Smooth muscle cell (in vitro differentiated cells): Measurements from ENCODE around the gene ABCB11. TPM values are rescaled to one million over a fixed set of nuclear protein-coding genes. Genes with fewer than 3 reads are reported as not detected.

Experiments
- DNase-seq: peaks from one replicate; lab custom pipeline; 2025; ENCODE audit not compliant: unreplicated experiment; lab: John Stamatoyannopoulos, UW
- H2AFZ ChIP-seq: fragments of 200-600 bp; sonication (generic); 2 replicates; pipeline ENCODE4 v1.6.0; 2016; ENCODE audit warnings: antibody characterized with exemption, low read depth, mild to moderate bottlenecking
- H3F3A ChIP-seq: fragments of 200-600 bp; sonication (generic); 2 replicates; pipeline ENCODE4 v1.6.0; 2017; ENCODE audit warnings: antibody characterized with exemption, low read depth
- H3K27ac ChIP-seq: fragments of 200-600 bp; sonication (generic); 2 replicates; pipeline ENCODE4 v1.5.1; 2016; ENCODE audit warnings: low read depth, mild to moderate bottlenecking
- H3K27me3 ChIP-seq: fragments of 200-600 bp; sonication (generic); 2 replicates; pipeline ENCODE4 v1.6.1; 2016; ENCODE audit warnings: low read depth, mild to moderate bottlenecking
- H3K36me3 ChIP-seq: fragments of 200-600 bp; sonication (generic); 2 replicates; pipeline ENCODE4 v1.5.1; 2016; ENCODE audit warnings: low read depth
- H3K4me1 ChIP-seq: fragments of 200-600 bp; sonication (generic); 2 replicates; pipeline ENCODE4 v1.5.1; 2016; ENCODE audit warnings: low read depth
- H3K4me2 ChIP-seq: fragments of 200-600 bp; sonication (generic); 2 replicates; pipeline ENCODE4 v1.6.0; 2016; ENCODE audit warnings: mild to moderate bottlenecking
- H3K4me3 ChIP-seq: fragments of 200-600 bp; sonication (generic); 2 replicates; pipeline ENCODE4 v1.5.1; 2016; ENCODE audit warnings: mild to moderate bottlenecking
- H3K79me2 ChIP-seq: fragments of 200-600 bp; sonication (generic); 2 replicates; pipeline ENCODE4 v1.6.0; 2016; ENCODE audit warnings: low read depth, mild to moderate bottlenecking
- H3K9ac ChIP-seq: fragments of 200-600 bp; sonication (generic); 2 replicates; pipeline ENCODE4 v1.6.0; 2016; ENCODE audit warnings: low read depth
- H3K9me3 ChIP-seq: fragments of 200-600 bp; sonication (generic); replicated peaks from 2 replicates; pipeline ENCODE4 v1.5.1; 2016; ENCODE audit warnings: low read depth
- H4K20me1 ChIP-seq: fragments of 200-600 bp; sonication (generic); 2 replicates; pipeline ENCODE4 v1.6.0; 2016; ENCODE audit warnings: low read depth
- WGBS: methylation state at CpG from one replicate; pipeline ENCODE4 v1.1.7; 2016; ENCODE audit warnings: low lambda C conversion rate; 5-methylcytosine and 5-hydroxymethylcytosine counted together
- polyA plus RNA-seq: library from polyadenylated mRNA; unstranded; fragments of >200 nt; fragmentation: Nextera tagmentation; extraction: Ambion mirVana; gene quantifications from 2 replicates; pipeline ENCODE4 v1.2.1, GENCODE V29; 2016
- total RNA-seq: library from RNA; depleted of rRNA; stranded (reverse); fragments of >200 nt; gene quantifications from 2 replicates; pipeline ENCODE4 v1.2.3, GENCODE V29; 2014
- TF ChIP-seq, protein P1 (sequence below): fragments of 200-600 bp; sonication (generic); IDR thresholded peaks from 2 replicates; pipeline ENCODE4 v1.5.1; 2017; ENCODE audit warnings: borderline replicate concordance, mild to moderate bottlenecking, antibody characterized with exemption; ENCODE audit not compliant: insufficient read depth, poor library complexity, severe bottlenecking

ABCB11 gene
- total and polyA plus RNA-seq, 2 experiments from 2014 or later: 0.04 to 0.05 TPM

DNA sequence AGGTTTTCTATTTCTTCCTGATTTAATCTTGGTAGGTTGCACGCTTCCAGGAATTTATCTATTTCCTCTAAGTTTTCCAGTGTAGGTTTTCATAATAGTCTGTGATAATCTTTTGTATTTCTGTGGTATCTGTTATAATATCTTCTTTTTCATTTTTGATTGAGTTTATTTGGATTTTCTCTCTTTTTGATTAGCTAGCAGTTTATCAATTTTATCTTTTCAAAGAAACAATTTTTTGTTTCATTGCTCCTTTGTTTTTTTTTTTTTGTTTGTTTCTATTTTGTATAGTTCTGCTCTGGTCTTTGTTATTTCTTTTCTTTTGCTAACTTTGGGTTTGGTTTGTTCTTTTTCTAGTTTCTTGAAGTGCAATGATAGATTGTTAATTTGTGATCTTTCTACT is 78.7 kb downstream of the ABCB11 start:
- no peak overlapping the region for H3K4me3 ChIP-seq

DNA sequence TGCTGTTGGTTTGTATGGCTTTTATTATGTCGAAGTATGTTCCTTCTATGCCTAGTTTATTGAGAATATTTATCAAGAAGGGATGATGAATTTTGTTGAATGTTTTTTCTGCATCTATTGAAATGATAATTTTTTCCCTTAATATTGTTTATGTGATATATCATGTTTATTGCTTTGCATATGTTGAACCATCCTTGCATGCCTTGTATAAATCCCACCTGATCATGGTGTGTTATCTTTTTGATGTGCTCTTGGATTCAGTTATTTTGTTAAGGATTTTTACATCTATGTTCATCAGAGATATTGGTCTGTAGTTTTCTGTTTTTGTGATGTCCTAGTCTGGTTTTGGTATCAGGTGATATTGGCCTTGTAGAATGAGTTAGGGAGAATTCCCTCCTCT is 79.3 kb downstream of the ABCB11 start:
- Histone ChIP-seq H3K79me2 (no peaks in the 10 kb centered on the region), H3K27ac (no peak overlapping the region), H3K9me3 (no peaks in the 10 kb centered on the region), H4K20me1 (no peaks in the 10 kb centered on the region), H3K4me1 (no peaks in the 10 kb centered on the region), H3F3A (no peaks in the 10 kb centered on the region), H3K4me3 (no peak overlapping the region), H2AFZ (no peak overlapping the region), H3K36me3 (no peaks in the 10 kb centered on the region), H3K27me3 (no peaks in the 10 kb centered on the region), H3K4me2 (no peak overlapping the region), H3K9ac (no peak overlapping the region)
- 89% methylated on average over 1 of the region's 1 CpG for WGBS
- TF ChIP-seq, protein P1, sequence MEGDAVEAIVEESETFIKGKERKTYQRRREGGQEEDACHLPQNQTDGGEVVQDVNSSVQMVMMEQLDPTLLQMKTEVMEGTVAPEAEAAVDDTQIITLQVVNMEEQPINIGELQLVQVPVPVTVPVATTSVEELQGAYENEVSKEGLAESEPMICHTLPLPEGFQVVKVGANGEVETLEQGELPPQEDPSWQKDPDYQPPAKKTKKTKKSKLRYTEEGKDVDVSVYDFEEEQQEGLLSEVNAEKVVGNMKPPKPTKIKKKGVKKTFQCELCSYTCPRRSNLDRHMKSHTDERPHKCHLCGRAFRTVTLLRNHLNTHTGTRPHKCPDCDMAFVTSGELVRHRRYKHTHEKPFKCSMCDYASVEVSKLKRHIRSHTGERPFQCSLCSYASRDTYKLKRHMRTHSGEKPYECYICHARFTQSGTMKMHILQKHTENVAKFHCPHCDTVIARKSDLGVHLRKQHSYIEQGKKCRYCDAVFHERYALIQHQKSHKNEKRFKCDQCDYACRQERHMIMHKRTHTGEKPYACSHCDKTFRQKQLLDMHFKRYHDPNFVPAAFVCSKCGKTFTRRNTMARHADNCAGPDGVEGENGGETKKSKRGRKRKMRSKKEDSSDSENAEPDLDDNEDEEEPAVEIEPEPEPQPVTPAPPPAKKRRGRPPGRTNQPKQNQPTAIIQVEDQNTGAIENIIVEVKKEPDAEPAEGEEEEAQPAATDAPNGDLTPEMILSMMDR: no peak
- DNase-seq: no peak

More for the DNA sequence above, 78.7 kb downstream of the ABCB11 start:
- TF ChIP-seq, protein P1: no peak
- Histone ChIP-seq H3K36me3 (no peaks in the 10 kb centered on the region), H3K4me2 (no peak overlapping the region), H4K20me1 (no peaks in the 10 kb centered on the region), H3K9me3 (no peaks in the 10 kb centered on the region), H3K9ac (no peak overlapping the region), H3K79me2 (no peaks in the 10 kb centered on the region), H3K27me3 (no peaks in the 10 kb centered on the region), H3K27ac (no peak overlapping the region), H3K4me1 (no peaks in the 10 kb centered on the region), H3F3A (no peaks in the 10 kb centered on the region), H2AFZ (no peak overlapping the region)
- no peak for DNase-seq
- WGBS: 81% methylated on average over 1 of the region's 1 CpG

DNA sequence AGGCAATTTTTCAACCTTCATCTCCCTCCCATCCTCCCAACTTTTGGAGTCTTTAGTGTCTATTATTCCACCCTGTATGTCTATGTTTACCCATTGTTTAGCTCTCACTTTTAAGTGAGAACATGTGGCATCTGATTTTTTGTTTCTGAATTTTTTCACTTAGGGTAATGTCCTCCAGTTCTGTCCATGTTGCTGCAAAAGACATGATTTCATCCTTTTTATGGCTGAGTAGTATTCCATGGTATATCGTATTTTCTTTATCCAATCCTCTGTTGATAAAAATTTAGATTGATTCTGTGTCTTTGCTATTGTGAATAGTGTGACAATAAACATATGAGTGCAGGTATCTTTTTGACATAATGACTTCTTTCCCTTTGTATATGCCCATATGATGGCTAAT is 81.8 kb downstream of the ABCB11 start:
- Histone ChIP-seq H4K20me1 (no peaks in the 10 kb centered on the region), H3K4me3 (no peak overlapping the region), H3F3A (no peaks in the 10 kb centered on the region), H3K36me3 (no peaks in the 10 kb centered on the region), H3K79me2 (no peaks in the 10 kb centered on the region), H2AFZ (no peak overlapping the region), H3K9me3 (no peaks in the 10 kb centered on the region), H3K4me1 (no peaks in the 10 kb centered on the region), H3K9ac (no peak overlapping the region), H3K27ac (no peak overlapping the region), H3K27me3 (no peaks in the 10 kb centered on the region), H3K4me2 (no peak overlapping the region)
- 94% methylated on average over 1 of the region's 1 CpG for WGBS
- TF ChIP-seq, protein P1: no peak
- DNase-seq: no peak

DNA sequence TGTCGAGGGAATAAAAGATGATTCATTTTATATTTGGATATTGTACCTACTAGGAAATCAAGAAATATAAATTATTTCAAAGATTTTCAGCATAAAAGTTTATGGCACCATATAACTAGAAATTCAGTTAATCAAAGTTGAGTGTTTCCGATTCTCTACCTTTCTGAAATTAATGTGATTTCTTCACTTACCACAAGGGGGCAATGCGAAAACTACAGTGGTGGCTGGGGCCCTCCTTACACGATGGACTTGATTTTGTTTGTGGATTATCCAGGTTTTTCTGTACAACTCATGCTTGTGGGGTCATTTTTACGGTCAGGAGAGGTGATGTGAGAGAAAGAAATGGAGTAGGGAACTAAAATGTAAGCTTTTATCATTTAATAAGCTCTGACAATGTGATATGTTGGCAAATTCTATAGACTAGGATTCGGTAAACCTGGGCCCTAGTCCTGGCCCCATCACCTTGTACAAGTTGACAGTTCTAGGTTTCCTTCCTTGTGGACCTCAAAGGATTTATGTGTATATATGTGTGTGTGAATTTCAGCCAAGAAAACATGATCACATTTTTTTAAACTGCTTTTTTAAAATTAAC is 82.4 kb downstream of the ABCB11 start:
- Histone ChIP-seq H3K36me3 (no peaks in the 10 kb centered on the region), H3K27ac (no peak overlapping the region), H3K9ac (no peak overlapping the region), H3K27me3 (no peaks in the 10 kb centered on the region), H3F3A (no peaks in the 10 kb centered on the region), H4K20me1 (no peaks in the 10 kb centered on the region), H3K9me3 (no peaks in the 10 kb centered on the region), H2AFZ (no peak overlapping the region), H3K4me1 (no peaks in the 10 kb centered on the region), H3K4me2 (no peak overlapping the region), H3K4me3 (no peak overlapping the region), H3K79me2 (no peaks in the 10 kb centered on the region)
- DNase-seq: no peak
- WGBS: 48% methylated on average over 6 of the region's 6 CpGs
- TF ChIP-seq, protein P1: peak; percentile 46
